HepG2 (cell line): ENCODE results near the gene FUZ. TPM values are rescaled to one million over a fixed set of nuclear protein-coding genes. Genes with fewer than 3 reads are reported as not detected.

Source experiments
- ATAC-seq: fragments of 200-7000 bp; cut with Tn5 transposase; 3 replicates; pipeline ENCODE4 v1.9.1; 2020; ENCODE audit warnings: mild to moderate bottlenecking, moderate library complexity
- BruUV-seq: library from RNA; stranded (reverse); fragments of 400-500 nt; replicated peaks from 2 replicates; lab custom pipeline; 2021; lab: Mats Ljungman, UMichigan
- CTCF ChIA-PET: fragments of 300-600 bp; formaldehyde crosslinking; extraction: SDS; loops from one replicate; lab custom pipeline; 2021; ENCODE audit warnings: low total read pairs, inconsistent platforms, low intra/inter-chr PET ratio; lab: Yijun Ruan, JAX
- POLR2A ChIA-PET: fragments of 350-600 bp; sonication (Branson Sonifier 250); formaldehyde crosslinking; loops from one replicate; lab custom pipeline; 2020; ENCODE audit warnings: antibody characterized with exemption, inconsistent platforms; lab: Yijun Ruan, JAX
- DNase-seq: peaks from one replicate; pipeline ENCODE4 v3.0.0-alpha.2; 2015; ENCODE audit warnings: low spot score
- FAIRE-seq: peaks from 3 replicates; lab custom pipeline; 2011; peaks lifted over from hg19 to GRCh38; lab: Jason Lieb, UNC
- H2AFZ ChIP-seq: one replicate; pipeline ENCODE4 v1.6.1; 2011; ENCODE audit warnings: low read length, inconsistent platforms
- H3K27ac ChIP-seq: fragments of 300-600 bp; 3 replicates; pipeline ENCODE4 v1.8.0; 2011; ENCODE audit warnings: mixed run types, mild to moderate bottlenecking, mixed read lengths, low read length, inconsistent platforms; ENCODE audit not compliant: insufficient read depth; ENCODE audit errors: extremely low read length
- H3K27me3 ChIP-seq, 2 experiments: fragments of 200-600 bp in 1 of 2; 2 replicates in 1 of 2; 3 replicates in 1 of 2; pipeline versions ENCODE4 v1.6.0 to v1.8.0; 2011; ENCODE audit warnings: low read length in 2 of 2, mild to moderate bottlenecking in 2 of 2, moderate library complexity in 2 of 2, inconsistent platforms in 1 of 2; ENCODE audit not compliant: insufficient read depth in 2 of 2, control insufficient read depth in 1 of 2
- H3K36me3 ChIP-seq, 2 experiments: fragments of 200-600 bp in 1 of 2; replicated peaks in 1 of 2; 2 replicates in 1 of 2; 3 replicates in 1 of 2; pipeline versions ENCODE4 v1.5.1 to v1.8.0; 2011; ENCODE audit warnings: low read length in 2 of 2, inconsistent platforms in 1 of 2; ENCODE audit not compliant: insufficient read depth in 2 of 2, control insufficient read depth in 1 of 2
- H3K4me1 ChIP-seq: 2 replicates; pipeline ENCODE4 v1.5.1; 2012; ENCODE audit warnings: low read length, inconsistent platforms; ENCODE audit not compliant: insufficient read depth
- H3K4me2 ChIP-seq: 2 replicates; pipeline ENCODE4 v1.6.0; 2011; ENCODE audit warnings: low read depth, low read length, inconsistent platforms
- H3K4me3 ChIP-seq, 3 experiments: fragments of 200-600 bp in 1 of 3; sonication (generic), shearing (Covaris generic) in 1 of 3; replicated peaks in 1 of 3; 2 replicates each; pipeline ENCODE4 v1.5.1; 2011 to 2016; ENCODE audit warnings: low read length in 3 of 3, inconsistent platforms in 2 of 3, low read depth in 2 of 3, mild to moderate bottlenecking in 2 of 3, control low read depth in 1 of 3, mixed read lengths in 1 of 3; ENCODE audit not compliant: insufficient read depth in 1 of 3
- H3K79me2 ChIP-seq: one replicate; pipeline ENCODE4 v1.6.1; 2011; ENCODE audit warnings: low read length, inconsistent platforms; ENCODE audit not compliant: insufficient read depth
- H3K9ac ChIP-seq: 2 replicates; pipeline ENCODE4 v1.6.0; 2011; ENCODE audit warnings: mild to moderate bottlenecking, low read depth, low read length, inconsistent platforms; ENCODE audit not compliant: insufficient read depth
- H3K9me3 ChIP-seq: 2 replicates; pipeline ENCODE4 v1.5.1; 2012; ENCODE audit warnings: mild to moderate bottlenecking, low read length
- H4K20me1 ChIP-seq: 2 replicates; pipeline ENCODE4 v1.6.0; 2011; ENCODE audit warnings: inconsistent platforms, mild to moderate bottlenecking, low read length, moderate library complexity; ENCODE audit not compliant: insufficient read depth
- AGO2 ChIP-seq: fragments of 200-400 bp; formaldehyde crosslinking; optimal IDR thresholded peaks from 2 replicates; pipeline ENCODE3; 2017; ENCODE audit warnings: mild to moderate bottlenecking, low read depth, low read length, moderate library complexity
- FUBP1 ChIP-seq: sonication (generic); formaldehyde crosslinking; IDR thresholded peaks from 2 replicates; pipeline ENCODE4 v1.5.1; 2020; ENCODE audit warnings: missing genetic modification reagents, mild to moderate bottlenecking, borderline replicate concordance
- HNRNPUL1 ChIP-seq: fragments of 200-400 bp; formaldehyde crosslinking; IDR thresholded peaks from 2 replicates; pipeline ENCODE4 v1.6.1; 2017; ENCODE audit warnings: low read depth, mild to moderate bottlenecking, low read length, moderate library complexity
- MAFK ChIP-seq, 2 experiments: IDR thresholded peaks in 1 of 2; conservative IDR thresholded peaks in 1 of 2; 2 replicates each; pipeline ENCODE4 v1.6.1; 2011; ENCODE audit warnings: improper control_type of control experiment in 2 of 2, low read length in 2 of 2
- POLR2A ChIP-seq, 2 experiments: IDR thresholded peaks; 2 replicates each; pipeline ENCODE4 v1.6.1; 2011; ENCODE audit warnings: low read depth in 2 of 2, low read length in 2 of 2, mild to moderate bottlenecking in 1 of 2, moderate library complexity in 1 of 2; ENCODE audit not compliant: insufficient read depth in 1 of 2
- POLR2G ChIP-seq: fragments of 200-400 bp; formaldehyde crosslinking; IDR thresholded peaks from 2 replicates; pipeline ENCODE4 v1.6.1; 2018; ENCODE audit warnings: mild to moderate bottlenecking, low read depth, low read length, moderate library complexity
- RARA ChIP-seq: IDR thresholded peaks from 2 replicates; pipeline ENCODE4 v1.6.1; 2016; ENCODE audit warnings: missing genetic modification reagents, missing compliant biosample characterization
- RBFOX2 ChIP-seq: fragments of 200-400 bp; formaldehyde crosslinking; IDR thresholded peaks from 2 replicates; pipeline ENCODE4 v1.6.1; 2017; ENCODE audit warnings: low read depth, mild to moderate bottlenecking, low read length
- ZFP1 ChIP-seq: IDR thresholded peaks from 2 replicates; pipeline ENCODE4 v1.6.1; 2016
- ZNF235 ChIP-seq: sonication (generic); formaldehyde crosslinking; IDR thresholded peaks from 2 replicates; pipeline ENCODE4 v1.8.1; 2023; ENCODE audit warnings: mild to moderate bottlenecking, missing genetic modification reagents, borderline replicate concordance
- ZNF276 ChIP-seq: sonication (generic); formaldehyde crosslinking; IDR thresholded peaks from 2 replicates; pipeline ENCODE4 v1.4.0; 2020; ENCODE audit warnings: mild to moderate bottlenecking, low read depth, missing genetic modification reagents
- ZNF574 ChIP-seq: sonication (generic); formaldehyde crosslinking; IDR thresholded peaks from 2 replicates; pipeline ENCODE4 v1.4.0; 2020; ENCODE audit warnings: missing genetic modification reagents
- ZNF740 ChIP-seq: sonication (generic); formaldehyde crosslinking; IDR thresholded peaks from 2 replicates; pipeline ENCODE4 v1.4.0; 2020; ENCODE audit warnings: missing genetic modification reagents
- WGBS: methylation state at CpG from one replicate; pipeline ENCODE4 v1.1.6; 2017; ENCODE audit warnings: low lambda C conversion rate; 5-methylcytosine and 5-hydroxymethylcytosine counted together
- in situ Hi-C: cut with HindIII; loops from 2 replicates; pipeline ENCODE4 v1.10.0; 2017; ENCODE audit warnings: low pct_unique_long_range_greater_than_20kb; ENCODE audit not compliant: extremely low pct_ligation_motif_present
- intact Hi-C: fragments of 100-400 bp; cut with micrococcal nuclease; formaldehyde crosslinking; loops from one replicate; pipeline ENCODE4 v1.10.0; 2022; ENCODE audit not compliant: unreplicated experiment
- polyA plus RNA-seq, 8 experiments: library from polyadenylated mRNA; depleted of rRNA in 3 of 8; stranded (reverse) in 7 of 8; unstranded in 1 of 8; fragments of >200 nt; fragmentation: Illumina TruSeq in 4 of 8; extraction: Trizol in 4 of 8; gene quantifications; 2 replicates each; pipeline versions ENCODE4 v1.2.1 to v1.2.3, GENCODE V29; 2011 to 2016; ENCODE audit warnings: low read depth in 4 of 8, missing spikeins in 1 of 8, mixed read lengths in 1 of 8; ENCODE audit not compliant: insufficient read depth in 1 of 8
- total RNA-seq, 5 experiments: library from RNA; depleted of rRNA; stranded (reverse); fragments of >200 nt; fragmentation: Illumina TruSeq; extraction: Trizol; gene quantifications; 2 replicates each; pipeline ENCODE4 v1.2.3, GENCODE V29; 2016; ENCODE audit warnings: low read depth in 1 of 5

Gene FUZ
- total and polyA plus RNA-seq, 2 of the 13 experiments (the other 11 are each of a cell fraction or from before 2014, with no cell fraction given): 0.08 TPM; not detected in 1

GRCh38 chr19:49860336-49861102, 47.4 kb upstream of the FUZ start:
- CTCF ChIA-PET: no interaction called here
- ATAC-seq: peak; percentile 8

More at GRCh38 chr19:49860336-49861102, 47.4 kb upstream of the FUZ start:
- H3K36me3 ChIP-seq: peaks cover 35 to 72% of the 10 kb centered on the region in 2 experiments
- no peak overlapping the region for H2AFZ ChIP-seq
- TF ChIP-seq MAFK (conservative IDR thresholded peaks at IDR 0.05 in 1 of 2, IDR thresholded peaks at IDR 0.05 in 1 of 2; ENCODE audit: low read length in 2 of 2) (no peak), ZNF574 (no peak), ZNF235 (CRISPR knock-in tag) (no peak), HNRNPUL1 (no peak), FUBP1 (CRISPR knock-in tag) (no peak), ZNF740 (CRISPR knock-in tag) (peak; percentile 20; the same call in 1 of the 2 replicates), ZNF276 (CRISPR knock-in tag) (no peak), POLR2A (IDR thresholded peaks at IDR 0.05; ENCODE audit: insufficient read depth in 1 of 2, low read depth in 2 of 2, low read length in 2 of 2) (peak in 1 of 2 experiments; percentile 36; a peak in 2 of 4 replicates), POLR2G (peak; percentile 64), ZFP1 (CRISPR knock-in tag) (no peak), RBFOX2 (peak; percentile 59; the same call in 1 of the 2 replicates), RARA (CRISPR knock-in tag) (no peak), AGO2 (peak; percentile 85)
- TF ChIP-seq, all 625 proteins: peak for 5
- no peak overlapping the region for H3K27ac ChIP-seq
- H3K27me3 ChIP-seq: no peaks in the 10 kb centered on the region
- no peak overlapping the region for H3K4me3 ChIP-seq
- no peaks in the 10 kb centered on the region for H3K9me3 ChIP-seq
- POLR2A ChIA-PET: interaction anchor here (1.1 to 1.3 kb wide), 2 partner anchors 9 to 10 kb away, joined by 3 to 4 read pairs; no protein-coding TSS in a partner anchor
- H4K20me1 ChIP-seq: peaks cover 6% of the 10 kb centered on the region
- peaks cover 7% of the 10 kb centered on the region for H3K79me2 ChIP-seq
- WGBS: 89% methylated on average over 10 of the region's 17 CpGs
- in situ Hi-C loops: no loop called here
- intact Hi-C loops: no loop called here
- no peak overlapping the region for H3K9ac ChIP-seq
- DNase-seq (no peak), FAIRE-seq (no peak)
- no TSS peak for BruUV-seq
- H3K4me1 ChIP-seq: peaks cover 15% of the 10 kb centered on the region
- no peak overlapping the region for H3K4me2 ChIP-seq
